Activated gamma-delta T cell treated with Interleukin-2 at 50 U/mL for 16 hours (primary cell): ENCODE results near the gene TRIM26.
"Not testable (repeated sequence)": the region's sequence is repeated elsewhere in the genome, so short reads cannot be mapped to it uniquely, and the experiment has no call there.

Experiments used
- DNase-seq: peaks from one replicate; pipeline ENCODE4 v3.0.0-alpha.2; 2020

TRIM26 gene

DNA sequence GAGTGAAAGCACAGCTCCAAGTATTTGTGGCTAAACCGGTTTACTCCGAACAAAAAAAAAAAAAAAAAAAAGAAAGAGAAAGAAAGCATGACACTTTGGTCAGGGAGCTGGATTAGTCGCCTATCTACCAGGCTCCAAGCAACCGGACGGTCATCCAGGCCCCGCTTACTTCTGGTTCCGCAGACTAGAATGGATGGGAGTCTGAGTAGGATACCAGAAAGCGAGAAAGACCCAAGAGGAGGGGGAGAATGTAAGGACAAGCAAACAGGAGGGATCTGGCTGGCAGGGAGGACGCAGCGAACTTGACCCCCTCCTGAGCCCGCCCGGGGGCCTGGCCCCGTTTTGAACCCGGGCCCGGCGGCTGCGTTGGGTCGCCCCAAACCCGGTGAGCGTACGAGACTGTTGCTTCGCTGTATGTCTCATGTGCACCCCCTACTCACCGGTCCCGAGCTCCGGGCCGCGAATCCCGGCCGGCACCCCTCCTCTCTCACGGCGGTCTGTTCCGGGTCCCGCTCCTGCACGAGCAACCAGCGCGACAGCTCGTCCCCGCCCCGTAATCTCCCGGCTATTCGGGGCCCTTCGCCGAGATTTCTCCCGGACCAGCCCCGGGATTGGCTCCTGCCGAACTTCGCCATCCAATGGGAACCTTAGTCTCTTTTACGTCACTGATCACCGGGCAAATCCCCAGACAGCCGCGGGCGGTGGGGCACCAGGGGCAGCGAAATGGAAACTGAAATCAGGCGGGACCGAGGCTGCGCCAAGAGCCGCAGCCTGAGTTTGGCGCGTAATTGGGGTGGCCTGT lies at the start of gene TRIM26:
TSS of gene TRIM26 (minus strand) at position 542 of the 802 bp plus-strand sequence. CDS start 14,303 bp downstream, outside the sequence.
- peak; percentile 95 for DNase-seq

DNA sequence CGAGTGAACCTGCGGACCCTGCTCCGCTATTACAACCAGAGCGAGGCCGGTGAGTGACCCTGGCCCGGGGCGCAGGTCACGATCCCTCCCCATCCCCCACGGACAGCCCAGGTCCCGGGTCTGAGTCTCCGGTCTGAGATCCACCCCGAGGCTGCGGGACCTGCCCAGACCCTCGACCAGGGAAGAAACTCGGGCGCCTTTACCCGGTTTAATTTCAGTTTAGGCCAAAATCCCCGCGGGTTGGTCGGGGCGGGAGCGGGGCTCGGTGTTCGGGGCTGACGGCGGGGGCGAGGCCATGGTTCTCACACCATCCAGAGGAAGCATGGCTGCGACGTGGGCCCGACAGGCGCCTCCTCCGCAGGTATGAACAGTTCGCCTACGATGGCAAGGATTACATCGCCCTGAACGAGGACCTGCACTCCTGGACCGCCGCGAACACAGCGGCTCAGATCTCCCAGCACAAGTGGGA lies 46.9 kb upstream of the TRIM26 start:
- DNase-seq = peak; percentile 11

GRCh38 chr6:30259140-30260035 lies 46.2 kb upstream of the TRIM26 start:
- DNase-seq = peak; percentile 53

DNA sequence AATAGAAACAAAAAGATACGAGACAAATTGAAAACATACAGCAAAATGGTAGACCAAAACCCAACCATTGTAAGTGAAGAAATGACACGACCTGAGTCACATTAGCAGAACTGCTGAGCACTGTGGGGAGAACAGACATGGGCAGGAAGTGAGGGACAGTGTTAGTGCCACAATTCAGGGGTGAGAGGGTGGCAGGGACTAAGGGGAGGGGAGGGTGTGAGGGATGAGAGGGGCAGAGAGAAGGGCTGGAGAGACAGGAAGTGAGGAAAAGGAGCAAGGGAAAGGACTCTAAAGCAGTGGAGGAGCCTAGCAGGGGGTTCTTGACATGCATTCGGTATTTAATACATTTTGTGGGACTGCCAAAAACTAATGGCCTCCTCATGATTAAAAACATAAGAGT lies 45.0 kb upstream of the TRIM26 start:
- DNase-seq = no peak

- DNase-seq = not testable (repeated sequence)
Observed at GRCh38 chr6:30252417-30252816, 39.2 kb upstream of the TRIM26 start.

DNA sequence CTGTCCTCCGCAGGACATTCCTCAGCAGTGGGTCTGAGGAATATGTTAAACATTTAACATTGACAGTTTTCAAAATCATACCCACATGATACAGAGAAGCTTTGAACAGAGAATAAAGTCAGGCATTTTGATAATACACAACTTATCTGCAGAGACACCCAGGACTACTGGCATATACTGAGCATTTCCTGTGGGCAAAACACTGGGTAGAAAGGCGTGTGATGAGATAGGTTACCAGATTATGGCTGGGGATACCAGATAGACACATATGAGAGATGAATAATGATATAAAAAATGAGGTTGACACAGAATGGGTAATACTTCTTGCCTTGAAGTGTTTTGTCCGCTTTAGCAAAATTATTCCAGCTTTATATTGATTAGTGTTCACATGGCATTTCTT lies 31.4 kb upstream of the TRIM26 start:
- no peak for DNase-seq

- no peak for DNase-seq
Observed at GRCh38 chr6:30238178-30238795, 25.1 kb upstream of the TRIM26 start.

DNA sequence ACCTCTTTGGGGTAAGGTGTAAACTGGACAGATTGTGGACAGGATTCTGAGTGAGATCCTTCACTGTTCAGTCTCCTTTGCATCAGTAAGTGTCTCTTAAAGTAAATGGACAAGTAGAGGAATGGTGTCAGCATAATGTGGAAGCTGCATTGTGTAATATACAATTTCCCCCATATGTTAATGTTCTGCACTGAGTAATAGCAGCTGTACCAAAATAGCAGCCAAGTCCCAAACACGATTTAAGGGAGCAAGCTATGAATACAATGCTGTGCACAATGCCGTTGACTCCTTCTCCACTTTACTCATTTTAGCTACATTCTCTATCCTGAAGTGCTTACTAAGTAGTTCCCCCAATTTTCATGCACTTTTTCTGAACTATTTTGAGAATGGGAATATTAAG lies 21.1 kb upstream of the TRIM26 start:
- DNase-seq = no peak

DNA sequence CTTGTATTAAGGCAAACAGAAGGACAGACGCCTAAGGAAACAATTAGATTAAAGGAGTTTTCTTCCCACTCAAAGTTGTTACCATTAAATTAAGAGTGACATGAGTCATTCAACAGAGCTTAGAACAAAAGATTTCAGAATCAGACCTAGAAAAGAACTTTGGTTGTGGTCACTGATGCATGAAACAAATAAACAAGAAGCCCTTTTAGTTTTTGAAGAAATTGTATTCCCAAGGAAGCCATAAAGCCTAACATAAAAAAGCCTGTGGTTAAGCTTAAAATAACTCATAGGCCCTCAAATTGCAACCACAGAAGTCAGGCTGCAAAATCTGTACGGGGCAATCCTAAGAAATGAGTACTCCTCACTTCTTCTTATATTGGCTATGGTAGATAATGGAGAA lies 17.9 kb upstream of the TRIM26 start:
- DNase-seq = no peak

- DNase-seq = no peak
Observed at GRCh38 chr6:30227763-30228487, 14.7 kb upstream of the TRIM26 start.

DNA sequence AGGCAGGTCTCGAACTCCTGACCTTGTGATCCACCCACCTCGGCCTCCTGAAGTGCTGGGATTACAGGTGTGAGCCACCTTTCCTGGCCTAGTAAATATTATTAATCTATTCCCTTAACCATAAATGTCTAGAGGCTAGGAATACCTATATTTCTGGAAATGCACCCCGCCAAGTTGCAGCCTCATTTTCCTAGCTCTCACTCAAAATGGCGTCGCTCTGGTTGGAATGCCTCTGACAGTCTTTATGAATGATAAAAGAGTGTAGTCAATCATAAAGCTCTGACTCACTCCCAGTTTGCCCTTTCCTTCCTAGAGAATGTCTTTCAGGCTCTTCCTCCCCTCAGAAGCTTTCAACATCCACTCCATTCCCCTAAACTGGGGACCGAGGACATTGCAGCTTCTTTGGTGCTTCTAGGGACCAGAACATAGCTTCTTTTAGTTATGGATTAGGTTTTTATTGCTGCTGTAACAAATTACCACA lies 14.1 kb upstream of the TRIM26 start:
- no peak for DNase-seq

DNA sequence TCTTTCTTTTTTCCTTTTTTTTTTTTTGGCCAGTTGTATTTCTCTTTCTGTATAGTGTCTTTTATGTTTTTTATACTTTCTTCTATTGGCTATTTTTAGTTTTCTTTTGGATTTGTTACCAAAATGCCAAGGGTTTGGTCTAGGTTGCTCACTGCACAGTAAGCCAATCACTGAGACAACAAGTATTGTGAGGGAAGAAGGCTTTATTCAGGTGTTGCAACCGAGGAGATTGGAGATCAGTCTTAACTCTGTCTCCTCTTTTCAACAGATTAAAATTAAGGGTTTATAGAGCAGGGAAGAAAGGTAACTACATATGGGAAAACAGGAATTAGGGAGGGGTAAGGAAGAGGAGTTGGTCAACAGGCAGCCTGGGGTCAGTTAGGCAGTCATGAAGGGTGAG lies 10.1 kb upstream of the TRIM26 start:
- DNase-seq = no peak

DNA sequence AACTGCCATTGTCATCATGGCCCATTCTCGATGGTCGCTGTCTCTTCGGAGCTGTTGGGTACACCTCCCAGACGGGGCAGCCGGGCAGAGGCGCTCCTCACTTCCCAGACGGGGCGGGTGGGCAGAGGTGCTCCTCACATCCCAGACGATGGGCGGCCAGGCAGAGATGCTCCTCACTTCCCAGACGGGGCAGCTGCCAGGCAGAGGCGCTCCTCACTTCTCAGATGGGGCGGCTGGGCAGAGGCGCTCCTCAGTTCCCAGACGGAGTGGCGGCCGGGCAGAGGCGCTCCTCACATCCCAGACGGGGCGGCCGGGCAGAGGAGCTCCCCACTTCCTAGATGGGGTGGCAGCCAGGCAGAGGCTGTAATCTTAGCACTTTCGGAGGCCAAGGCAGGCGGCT lies 8.8 kb upstream of the TRIM26 start:
- not testable (repeated sequence) for DNase-seq

GRCh38 chr6:30221395-30221794 lies 8.2 kb upstream of the TRIM26 start:
- not testable (repeated sequence) for DNase-seq

DNA sequence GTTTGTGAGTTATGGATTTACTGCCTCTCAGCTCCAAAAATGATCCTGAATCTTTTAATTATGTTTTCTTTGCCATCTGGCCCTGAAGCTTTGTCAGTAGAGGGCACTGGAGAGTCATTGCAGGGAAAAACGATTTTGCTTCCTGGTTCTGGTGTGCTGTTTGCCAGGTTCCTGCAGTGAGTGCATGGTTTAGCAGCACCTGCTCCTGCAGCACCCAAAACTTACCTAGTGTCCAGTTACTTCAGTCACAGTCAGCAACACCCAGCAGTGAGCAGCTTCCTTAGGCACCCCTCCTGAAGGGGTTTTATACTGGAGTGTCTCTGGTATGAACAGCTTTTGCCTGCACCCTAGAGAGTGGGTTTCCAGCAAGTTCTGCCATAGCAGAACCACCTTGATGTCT lies 6.0 kb upstream of the TRIM26 start:
- peak; percentile 48 for DNase-seq

- DNase-seq = no peak
Observed at GRCh38 chr6:30216096-30216495, 2.9 kb upstream of the TRIM26 start.

- DNase-seq = no peak
Observed at GRCh38 chr6:30214657-30214982, 1.4 kb upstream of the TRIM26 start.

- peak; percentile 70 for DNase-seq
Observed at GRCh38 chr6:30213957-30214656, 901 bp upstream of the TRIM26 start.

- DNase-seq = no peak
Observed at GRCh38 chr6:30213667-30213956, 406 bp upstream of the TRIM26 start.

DNA sequence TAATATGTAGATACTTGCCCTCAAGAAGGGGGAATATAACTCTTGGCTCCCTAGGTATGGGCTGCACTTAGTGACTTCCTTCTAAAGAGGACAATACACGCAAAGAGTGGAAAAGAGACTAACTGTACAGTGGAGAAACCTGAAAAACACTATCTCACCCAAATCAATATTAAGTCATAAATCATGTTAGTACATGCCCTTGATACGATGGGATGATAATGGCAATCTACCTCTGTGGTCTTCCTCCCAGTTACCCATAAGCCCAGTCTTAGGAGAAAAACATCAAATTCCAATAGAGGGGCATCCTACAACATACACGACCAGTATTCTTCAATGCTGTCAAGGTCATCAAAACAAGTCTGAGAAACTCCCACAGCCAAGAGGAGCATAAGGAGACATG lies 1.3 kb downstream of the TRIM26 start:
- no peak for DNase-seq

GRCh38 chr6:30211306-30211705 lies 1.9 kb downstream of the TRIM26 start:
- no peak for DNase-seq

DNA sequence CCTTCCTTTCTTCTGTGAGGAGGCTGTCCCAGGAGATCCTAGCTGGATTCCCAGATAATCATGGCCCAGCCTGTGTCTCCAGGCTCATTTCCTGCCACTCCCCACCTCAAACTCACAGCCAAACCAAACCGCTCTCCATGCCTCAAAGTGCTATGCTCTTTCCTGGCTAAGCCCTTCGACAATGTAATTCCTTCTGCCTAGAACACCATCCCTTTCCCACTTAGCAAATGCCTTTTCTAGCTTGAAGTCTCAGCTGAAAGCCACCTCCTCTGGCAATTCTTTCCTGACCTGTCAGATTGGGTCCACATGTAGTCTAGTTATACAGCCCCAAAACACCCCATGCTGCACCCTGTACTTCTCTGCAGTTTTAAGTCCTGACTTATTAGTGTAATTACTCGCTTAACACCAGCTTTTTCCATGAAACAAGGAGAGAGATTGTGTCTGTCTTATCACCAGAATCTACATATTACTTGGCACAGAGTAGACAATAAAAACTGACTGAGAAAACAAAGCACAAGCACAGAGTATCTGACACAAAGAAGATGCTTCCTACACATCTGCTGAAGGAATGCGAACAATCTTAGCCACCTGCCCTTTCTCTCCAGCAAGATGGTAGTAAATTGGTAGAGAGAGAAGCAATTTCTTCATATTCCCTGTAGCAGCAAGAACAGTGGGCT lies 5.4 kb downstream of the TRIM26 start:
- DNase-seq = no peak
